Measurements from ENCODE around the gene MAL. TPM values are rescaled to one million over a fixed set of nuclear protein-coding genes. Genes with fewer than 3 reads are reported as not detected.
"Not testable (repeated sequence)": the region's sequence is repeated elsewhere in the genome, so short reads cannot be mapped to it uniquely, and the experiment has no call there.

Gene MAL
- total RNA-seq, 2 experiments from 2014 or later: 50.8 to 52.9 TPM

DNA sequence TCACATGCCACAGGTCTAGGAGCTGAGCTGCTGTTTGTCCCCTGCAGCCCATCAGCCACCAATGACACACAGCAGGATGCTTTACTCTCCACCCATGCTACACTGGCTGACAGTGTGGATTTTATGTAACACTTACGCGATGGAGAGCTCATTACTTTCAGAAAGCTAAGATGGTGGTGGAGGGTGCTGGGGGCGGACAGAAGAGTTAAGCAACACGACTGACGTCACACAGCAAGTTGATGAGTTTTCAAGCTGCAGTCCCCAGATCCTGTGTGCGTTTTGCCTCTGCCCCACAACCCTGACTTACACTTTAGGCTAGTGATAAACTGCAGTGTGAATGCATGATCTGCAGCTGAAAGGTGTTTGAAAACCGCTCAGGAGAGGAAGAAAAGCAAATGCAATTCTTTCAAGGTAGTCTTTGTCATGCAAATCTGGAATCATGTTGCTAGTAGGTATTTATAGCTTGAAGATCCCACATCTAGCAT, 53.7 kb downstream of the MAL start:
- Mint-ChIP-seq H3K27me3 (no peaks in the 10 kb centered on the region), H3K27ac (no peak overlapping the region), H3K4me3 (no peak overlapping the region), H3K36me3 (peaks cover 3% of the 10 kb centered on the region), H3K9me3 (no peaks in the 10 kb centered on the region), H3K4me1 (peaks cover 47% of the 10 kb centered on the region)
- DNase-seq: peak; percentile 37

DNA sequence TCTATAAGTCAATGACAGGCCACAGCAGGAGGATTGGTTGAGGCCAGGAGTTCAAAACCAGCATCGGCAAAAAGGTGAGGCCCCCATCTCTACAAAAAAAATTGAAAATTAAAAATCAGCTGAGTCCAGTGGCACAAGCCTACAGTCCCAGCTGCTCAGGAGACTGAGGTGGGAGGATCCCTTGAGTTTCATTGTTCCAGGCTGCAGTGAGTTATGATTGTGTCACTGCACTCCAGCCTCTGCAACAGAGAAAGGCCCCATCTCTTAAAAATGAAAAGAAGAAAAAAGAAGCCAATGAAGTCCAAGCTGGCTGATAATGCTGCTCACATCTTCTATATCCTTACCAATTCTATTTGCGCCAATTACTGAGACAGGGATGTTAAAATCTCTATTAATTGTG, 57.0 kb downstream of the MAL start:
- Mint-ChIP-seq H3K27me3 (no peaks in the 10 kb centered on the region), H3K27ac (no peak overlapping the region), H3K4me1 (peaks cover 18% of the 10 kb centered on the region), H3K36me3 (peaks cover 21% of the 10 kb centered on the region), H3K9me3 (no peaks in the 10 kb centered on the region), H3K4me3 (no peak overlapping the region)
- no peak for DNase-seq

DNA sequence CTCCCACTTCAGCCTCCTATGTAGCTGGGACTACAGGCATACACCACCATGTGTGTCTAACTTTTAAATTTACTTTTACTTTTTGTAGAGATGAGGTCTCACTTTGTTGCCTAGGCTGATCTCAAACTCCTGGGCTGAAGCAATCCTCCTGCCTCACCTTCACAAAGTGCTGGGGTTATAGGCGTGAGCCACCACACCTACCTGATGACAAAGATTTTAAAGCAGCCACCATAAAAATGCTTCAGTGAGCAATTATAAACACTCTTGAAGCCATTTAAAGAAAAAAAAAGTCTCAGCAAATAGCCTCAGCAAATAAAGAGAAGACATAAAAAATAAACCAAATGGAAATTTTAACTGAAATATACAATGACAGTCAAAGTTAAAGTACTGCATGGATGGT, 60.5 kb downstream of the MAL start:
- no peak overlapping the region for H3K4me3 Mint-ChIP-seq
- no peaks in the 10 kb centered on the region for H3K27me3 Mint-ChIP-seq
- H3K36me3 Mint-ChIP-seq: peaks cover 27% of the 10 kb centered on the region
- H3K9me3 Mint-ChIP-seq: no peaks in the 10 kb centered on the region
- no peaks in the 10 kb centered on the region for H3K4me1 Mint-ChIP-seq
- DNase-seq: no peak
- no peak overlapping the region for H3K27ac Mint-ChIP-seq

DNA sequence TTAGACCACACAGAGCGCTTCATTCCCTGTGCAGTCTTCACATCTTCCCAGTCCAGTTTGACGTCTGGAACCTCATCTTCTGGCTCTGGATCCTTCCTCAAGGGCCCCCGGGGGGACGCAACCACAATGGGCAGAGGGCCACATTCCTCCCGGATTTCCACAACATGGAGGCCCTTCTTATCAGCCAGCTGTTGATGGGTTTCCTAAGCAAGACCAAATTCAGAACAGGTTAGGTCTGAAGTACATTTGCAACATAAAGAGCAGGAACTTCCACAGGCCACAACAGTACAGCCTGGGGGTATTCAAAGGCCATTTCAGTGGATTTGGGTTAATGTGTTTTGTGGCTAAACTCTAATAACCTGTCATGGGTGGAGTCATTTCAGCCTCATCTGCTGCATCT, 61.9 kb downstream of the MAL start:
- H3K9me3 Mint-ChIP-seq: no peaks in the 10 kb centered on the region
- no peaks in the 10 kb centered on the region for H3K4me1 Mint-ChIP-seq
- no peak overlapping the region for H3K4me3 Mint-ChIP-seq
- DNase-seq: no peak
- peaks cover 27% of the 10 kb centered on the region for H3K36me3 Mint-ChIP-seq
- H3K27me3 Mint-ChIP-seq: no peaks in the 10 kb centered on the region
- H3K27ac Mint-ChIP-seq: no peak overlapping the region

DNA sequence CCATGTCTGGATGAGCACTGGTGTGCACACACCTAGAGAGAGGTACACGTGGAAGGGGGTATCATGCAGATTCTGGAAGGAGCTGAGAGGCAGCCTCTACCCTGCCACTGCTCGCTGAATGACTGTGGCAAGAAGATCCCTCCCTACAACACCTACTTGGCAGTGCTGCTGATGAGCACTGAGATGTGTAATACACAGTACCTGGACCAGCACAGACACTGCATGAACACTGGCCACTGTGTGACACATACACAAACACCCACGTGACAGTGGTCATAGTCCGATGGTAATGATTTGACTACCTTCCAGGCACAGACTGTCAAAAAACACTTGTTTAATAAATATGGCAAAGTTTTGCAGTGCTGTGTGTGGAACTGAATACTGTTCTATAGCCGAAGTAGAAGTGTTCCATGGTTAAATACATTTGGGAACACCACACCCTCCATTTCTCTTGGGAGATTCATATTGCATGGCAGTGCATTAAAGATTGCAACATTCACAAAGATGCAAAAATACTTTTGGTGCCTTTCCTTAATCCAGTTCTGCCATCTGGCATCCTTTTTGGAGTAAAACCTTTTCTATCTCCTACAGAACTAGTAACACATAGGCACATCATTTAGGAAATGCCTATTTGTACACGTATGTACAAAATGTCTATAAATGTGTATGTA, 66.5 kb downstream of the MAL start:
- Mint-ChIP-seq H3K4me3 (no peak overlapping the region), H3K27ac (no peak overlapping the region), H3K4me1 (peaks cover 13% of the 10 kb centered on the region), H3K36me3 (peaks cover 41% of the 10 kb centered on the region), H3K9me3 (peaks cover 2% of the 10 kb centered on the region), H3K27me3 (no peaks in the 10 kb centered on the region)
- DNase-seq: no peak

DNA sequence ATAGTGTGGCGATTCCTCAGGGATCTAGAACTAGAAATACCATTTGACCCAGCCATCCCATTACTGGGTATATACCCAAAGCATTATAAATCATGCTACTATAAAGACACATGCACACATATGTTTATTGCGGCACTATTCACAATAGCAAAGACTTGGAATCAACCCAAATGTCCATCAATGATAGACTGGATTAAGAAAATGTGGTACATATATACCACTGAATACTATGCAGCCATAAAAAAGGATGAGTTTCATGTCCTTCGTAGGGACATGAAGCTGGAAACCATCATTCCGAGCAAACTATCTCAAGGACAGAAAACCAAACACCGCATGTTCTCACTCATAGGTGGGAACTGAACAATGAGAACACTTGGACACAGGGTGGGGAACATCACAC, 72.8 kb downstream of the MAL start:
- not testable (repeated sequence) for H3K27ac Mint-ChIP-seq, H3K27me3 Mint-ChIP-seq, H3K9me3 Mint-ChIP-seq

DNA sequence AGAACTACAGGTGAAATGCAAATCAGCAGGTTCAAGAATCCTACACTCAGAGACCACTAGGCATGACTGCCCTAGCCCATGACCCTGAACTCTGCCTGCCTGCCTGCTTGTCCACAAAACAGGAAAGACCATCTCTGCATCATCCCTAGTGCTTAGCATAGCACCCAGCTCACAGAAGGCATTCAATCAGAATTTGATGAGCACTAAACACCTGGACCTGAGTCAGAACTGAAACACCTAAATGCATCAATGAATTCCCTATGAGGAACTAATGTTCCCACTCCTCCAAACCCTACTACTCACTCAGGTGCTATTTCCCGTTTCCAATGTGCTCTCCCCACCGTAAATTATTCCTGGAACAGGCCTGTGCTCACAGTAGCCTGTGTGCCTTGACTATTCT, 74.4 kb downstream of the MAL start:
- no peak overlapping the region for H3K27ac Mint-ChIP-seq
- H3K4me1 Mint-ChIP-seq: peaks cover 19% of the 10 kb centered on the region
- no peaks in the 10 kb centered on the region for H3K27me3 Mint-ChIP-seq
- peaks cover 64% of the 10 kb centered on the region for H3K36me3 Mint-ChIP-seq
- no peak for DNase-seq
- H3K9me3 Mint-ChIP-seq: peaks cover 7% of the 10 kb centered on the region
- H3K4me3 Mint-ChIP-seq: no peak overlapping the region

More for the DNA sequence above, 72.8 kb downstream of the MAL start:
- H3K4me1 Mint-ChIP-seq: peaks cover 17% of the 10 kb centered on the region
- H3K36me3 Mint-ChIP-seq: peaks cover 71% of the 10 kb centered on the region
- DNase-seq, H3K4me3 Mint-ChIP-seq: not testable (repeated sequence)

Other genes starting within 250 kb of the MAL start
- not detected for gene TEKT4, start 154.3 kb upstream of the MAL start, total RNA-seq
- gene MRPS5, start 96.1 kb downstream of the MAL start, total RNA-seq: 10 to 100 TPM; 83.8 to 84.8 TPM
- gene ZNF514, start 134.1 kb downstream of the MAL start, total RNA-seq: 1 to 10 TPM; 7.1 to 8.6 TPM
- 1 to 10 TPM; 2.8 to 2.9 TPM for gene ZNF2, start 140.1 kb downstream of the MAL start, total RNA-seq
- gene ZNF892, start 181.8 kb downstream of the MAL start, total RNA-seq: 1 to 10 TPM; 3.1 to 3.3 TPM
- gene PROM2, start 248.7 kb downstream of the MAL start, total RNA-seq: under 1 TPM in 1 of 2 experiments, not detected in 1; 0.30 TPM